Upper lobe of left lung (tissue), 4 donors: ENCODE data around the gene FOXD4.
"Not testable (repeated sequence)": the region's sequence is repeated elsewhere in the genome, so short reads cannot be mapped to it uniquely, and the experiment has no call there.

Experiments used
- CTCF ChIP-seq, 6 experiments: fragments of 450-650 bp in 4 of 6; fragments of 200-600 bp in 2 of 6; sonication (generic) in 2 of 6; IDR thresholded peaks; one replicate each; pipeline ENCODE4 v1.5.1; 2016 to 2019; ENCODE audit warnings: antibody characterized with exemption in 6 of 6
- EP300 ChIP-seq, 4 donors: sonication (generic); formaldehyde crosslinking; IDR thresholded peaks; one replicate each; pipeline ENCODE4 v1.5.1; 2017; ENCODE audit warnings: antibody characterized with exemption in 4 of 4, control low read depth in 2 of 4
- POLR2AphosphoS5 ChIP-seq, 2 donors: sonication (generic); formaldehyde crosslinking; IDR thresholded peaks; one replicate each; pipeline ENCODE4 v1.5.1; 2017; ENCODE audit warnings: antibody characterized with exemption in 2 of 2

GRCh38 chr9:99867-100266, 18.4 kb downstream of the FOXD4 start:
- TF ChIP-seq EP300, POLR2AphosphoS5, CTCF (IDR thresholded peaks at IDR 0.05): not testable (repeated sequence)
